ENCODE results near the gene DCUN1D3. TPM values are rescaled to one million over a fixed set of nuclear protein-coding genes. Genes with fewer than 3 reads are reported as not detected.

Gene DCUN1D3
- total RNA-seq, 1 donor, result 4.6 TPM

- no peak for DNase-seq (ENCODE audit: low read depth in 2 of 3, low spot score in 2 of 3)
These were observed 2.8 kb downstream of the DCUN1D3 start for GRCh38 chr16:20897253-20897897.

DNA sequence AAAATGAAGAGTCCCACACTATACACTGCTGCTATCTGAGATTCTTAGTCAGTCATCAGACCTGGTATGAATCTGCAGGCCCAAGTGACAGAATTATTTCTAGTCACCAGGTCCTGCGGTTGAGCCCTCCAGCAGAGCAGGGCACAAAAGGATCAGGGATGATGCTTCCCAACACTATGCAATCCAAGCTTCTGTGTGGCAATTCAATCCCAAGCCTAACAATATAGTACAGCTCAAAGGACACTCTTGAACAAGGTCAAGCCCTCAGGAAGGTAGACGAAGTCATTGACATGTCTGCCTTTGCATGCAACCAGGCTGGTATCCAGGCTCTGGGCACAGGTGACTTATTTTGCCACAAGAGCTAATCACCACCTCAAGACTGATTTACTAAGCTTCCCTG is 5.8 kb downstream of the DCUN1D3 start:
- no peak for DNase-seq (ENCODE audit: low read depth in 2 of 3, low spot score in 2 of 3)

GRCh38 chr16:20889625-20890275 is 10.4 kb downstream of the DCUN1D3 start:
- DNase-seq (ENCODE audit: low read depth in 2 of 3, low spot score in 2 of 3), result no peak

GRCh38 chr16:20887207-20887606 is 13.0 kb downstream of the DCUN1D3 start:
- DNase-seq (ENCODE audit: low read depth in 2 of 3, low spot score in 2 of 3), result no peak

GRCh38 chr16:20886320-20886719 is 13.8 kb downstream of the DCUN1D3 start:
- DNase-seq (ENCODE audit: low read depth in 2 of 3, low spot score in 2 of 3), result no peak

GRCh38 chr16:20884240-20884556 is 16.0 kb downstream of the DCUN1D3 start:
- no peak for DNase-seq (ENCODE audit: low read depth in 2 of 3, low spot score in 2 of 3)

DNA sequence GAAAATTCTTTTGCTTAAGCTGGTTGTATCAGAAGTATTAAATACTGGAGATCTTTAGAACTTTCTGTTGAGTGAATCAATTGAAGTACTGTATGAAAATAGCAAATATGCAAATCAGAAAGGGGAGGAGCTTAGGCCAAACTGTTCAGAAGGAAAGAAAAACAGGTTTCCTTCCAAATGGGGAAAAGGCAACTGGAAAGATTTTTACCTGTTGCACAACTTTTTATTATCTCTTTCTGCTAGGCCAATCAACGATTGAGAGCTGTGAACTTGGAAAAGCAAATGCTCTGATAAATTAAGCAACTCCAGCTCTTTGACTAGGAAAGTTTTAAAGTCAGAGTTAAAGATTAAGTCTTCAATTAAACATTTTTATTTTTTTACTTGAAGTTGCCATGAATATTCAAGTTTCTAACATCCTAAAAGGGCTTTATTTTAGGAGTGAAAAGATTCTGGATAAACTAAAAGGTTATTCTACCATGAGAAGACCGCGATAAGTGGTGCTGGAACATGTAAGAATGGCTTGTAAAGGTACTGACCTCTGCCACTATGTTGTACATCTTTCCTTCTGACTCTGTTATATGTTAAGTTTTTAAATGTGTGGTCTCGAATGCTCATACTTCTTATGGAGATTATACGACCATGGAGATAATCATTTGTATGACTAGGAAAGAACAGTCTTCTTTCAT is 16.5 kb downstream of the DCUN1D3 start:
- no peak for DNase-seq (ENCODE audit: low read depth in 2 of 3, low spot score in 2 of 3)

DNA sequence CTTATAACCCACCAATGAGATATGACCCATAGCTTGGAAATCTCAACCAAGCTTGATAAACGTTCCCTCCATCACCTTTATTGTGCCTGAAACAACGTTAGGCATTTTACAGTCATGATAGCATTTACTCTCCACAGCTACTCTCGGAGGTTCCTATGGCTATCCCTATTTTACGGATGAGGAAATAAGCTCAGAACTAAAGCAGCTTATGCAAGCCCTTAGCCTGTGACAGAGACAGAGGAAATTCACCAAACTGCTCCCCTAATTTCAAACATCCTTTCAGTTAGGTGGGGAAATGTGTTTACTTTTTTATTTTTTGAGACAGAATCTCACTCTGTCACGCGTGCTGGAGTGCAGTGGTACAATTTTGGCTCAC is 18.7 kb downstream of the DCUN1D3 start:
- no peak for DNase-seq (ENCODE audit: low read depth in 2 of 3, low spot score in 2 of 3)

DNA sequence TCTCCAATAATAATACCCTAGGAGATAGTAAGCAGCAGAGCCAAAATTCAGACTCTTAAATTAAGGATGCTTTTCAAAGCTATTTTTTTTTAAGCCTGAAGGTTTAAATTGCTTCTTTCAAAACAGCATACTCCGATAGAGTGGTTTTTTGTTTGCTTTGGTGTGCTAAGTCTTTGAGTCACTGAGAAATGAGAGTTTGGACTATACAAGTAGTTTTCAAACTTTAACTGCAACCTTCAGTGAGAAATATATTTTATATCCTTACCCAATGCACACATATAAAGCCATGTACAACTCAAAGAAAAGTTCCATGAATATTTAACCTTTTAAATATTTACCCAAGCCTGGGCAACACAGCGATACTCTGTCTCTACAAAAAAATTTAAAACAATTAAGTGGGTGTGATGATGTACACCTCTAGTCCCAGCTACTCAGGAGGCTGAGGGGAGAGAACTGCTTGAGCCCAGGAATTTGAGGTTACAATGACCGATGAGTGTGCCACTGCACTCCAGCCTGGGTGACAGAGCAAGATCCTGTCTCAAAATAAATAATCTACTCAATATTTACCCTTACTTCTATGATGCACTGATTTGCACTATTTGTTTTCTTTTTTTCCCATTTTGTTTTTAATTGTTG is 19.2 kb downstream of the DCUN1D3 start:
- no peak for DNase-seq (ENCODE audit: low read depth in 2 of 3, low spot score in 2 of 3)

GRCh38 chr16:20879175-20880040 is 20.8 kb downstream of the DCUN1D3 start:
- DNase-seq (ENCODE audit: low read depth in 2 of 3, low spot score in 2 of 3), result no peak

DNA sequence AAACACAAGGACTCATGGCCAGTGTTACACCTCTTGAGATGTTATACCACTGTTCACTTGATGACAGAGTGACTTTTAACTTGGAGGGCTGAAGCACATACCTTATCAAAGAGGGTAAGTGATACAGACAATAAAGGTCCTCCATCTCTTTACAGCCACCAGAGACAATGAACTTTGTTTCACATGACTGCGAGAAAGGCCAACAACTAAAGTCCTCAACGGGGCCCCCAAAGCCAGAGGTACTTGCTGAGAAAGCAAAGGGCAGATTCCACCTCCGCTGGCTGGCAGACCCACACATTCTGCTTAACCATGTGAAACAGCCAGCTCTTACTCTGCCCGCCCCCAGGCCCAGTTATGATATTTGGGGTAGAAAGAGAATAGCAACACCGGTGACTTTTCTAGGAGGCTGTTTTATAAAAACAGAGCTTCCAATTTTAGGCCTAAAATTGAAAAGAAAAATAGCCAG is 21.4 kb downstream of the DCUN1D3 start:
- no peak for DNase-seq (ENCODE audit: low read depth in 2 of 3, low spot score in 2 of 3)

- no peak for DNase-seq (ENCODE audit: low read depth in 2 of 3, low spot score in 2 of 3)
These were observed 24.9 kb downstream of the DCUN1D3 start for GRCh38 chr16:20875355-20875650.

GRCh38 chr16:20874088-20874581 is 26.0 kb downstream of the DCUN1D3 start:
- DNase-seq (ENCODE audit: low read depth in 2 of 3, low spot score in 2 of 3), result no peak

- DNase-seq (ENCODE audit: low read depth in 2 of 3, low spot score in 2 of 3), result no peak
These were observed 26.8 kb downstream of the DCUN1D3 start for GRCh38 chr16:20873331-20873730.

- no peak for DNase-seq (ENCODE audit: low read depth in 2 of 3, low spot score in 2 of 3)
These were observed 28.0 kb downstream of the DCUN1D3 start for GRCh38 chr16:20871941-20872815.

GRCh38 chr16:20871258-20871657 is 28.9 kb downstream of the DCUN1D3 start:
- no peak for DNase-seq (ENCODE audit: low read depth in 2 of 3, low spot score in 2 of 3)

DNA sequence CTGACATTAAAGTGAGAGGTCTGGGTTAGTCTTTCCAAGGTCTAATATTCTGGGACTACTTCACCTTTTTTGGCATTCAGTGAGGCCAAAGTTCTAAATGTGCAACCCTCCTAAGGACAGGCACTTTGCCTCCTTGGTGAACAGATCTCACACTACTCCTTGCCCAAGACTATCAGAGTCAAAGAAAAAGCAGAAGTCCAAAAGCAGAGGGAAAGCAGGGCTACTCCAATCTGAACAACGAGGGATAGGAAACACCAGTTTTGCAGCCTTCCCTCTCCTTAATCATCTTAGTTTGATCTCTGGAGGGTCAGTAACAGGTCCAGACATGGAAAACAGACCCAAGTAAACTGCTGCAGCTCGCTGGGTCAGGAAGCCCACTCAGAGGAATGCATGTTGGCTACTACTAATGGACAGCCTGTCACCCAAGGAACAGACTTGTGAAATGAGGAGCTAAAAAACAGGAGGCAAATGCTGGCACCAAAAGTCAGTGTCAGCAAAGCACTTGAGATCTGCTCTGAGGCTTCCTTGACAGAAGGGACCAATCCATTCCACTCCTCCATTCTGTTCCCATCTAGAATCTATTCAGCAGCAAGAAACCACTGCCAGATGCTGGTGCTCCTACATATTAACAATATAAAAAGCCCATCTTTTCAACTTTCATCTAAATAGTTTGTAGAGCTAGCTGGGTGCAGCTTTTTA is 29.9 kb downstream of the DCUN1D3 start:
- DNase-seq (ENCODE audit: low read depth in 2 of 3, low spot score in 2 of 3), result peak in 1 of 3 donors; percentile 24

DNA sequence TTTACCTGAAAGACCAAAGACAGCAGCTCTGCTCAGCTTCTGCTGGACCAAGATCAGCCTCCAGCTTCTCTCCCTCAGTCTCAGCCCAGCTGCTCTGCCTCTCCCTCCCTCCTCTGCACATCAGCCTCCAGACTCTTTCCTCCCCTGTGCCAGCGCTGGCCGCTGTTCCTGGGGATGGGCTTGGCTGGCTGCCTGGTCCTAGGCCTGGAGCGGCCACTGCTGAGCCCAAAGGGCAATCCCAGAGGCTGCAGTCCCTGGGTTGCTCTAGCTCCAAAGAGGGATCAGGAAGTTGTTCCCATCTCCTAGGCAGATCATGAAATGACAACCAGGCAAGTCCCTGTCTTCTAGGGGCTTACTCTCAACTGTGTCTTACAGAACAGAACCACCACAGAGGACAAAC is 31.3 kb downstream of the DCUN1D3 start:
- DNase-seq (ENCODE audit: low read depth in 2 of 3, low spot score in 2 of 3), result no peak

DNA sequence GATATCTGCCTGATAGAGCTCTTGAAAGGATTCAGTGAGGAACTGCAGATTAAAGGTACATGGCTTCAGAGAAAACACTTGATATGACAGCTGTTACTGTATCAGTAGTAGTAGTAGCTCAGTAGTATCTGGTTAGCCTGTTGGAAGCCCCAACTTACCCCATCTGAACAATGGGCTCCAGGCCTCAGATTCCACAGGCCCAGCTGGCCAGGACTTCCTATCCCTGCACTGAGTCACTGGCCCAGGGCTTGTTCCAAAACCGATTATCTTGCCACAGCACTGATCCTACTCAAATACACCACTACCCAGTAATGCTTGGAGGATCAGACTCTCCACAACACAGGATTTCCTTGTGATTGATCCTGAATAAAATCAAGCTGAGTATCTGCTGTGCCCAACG is 32.6 kb downstream of the DCUN1D3 start:
- no peak for DNase-seq (ENCODE audit: low read depth in 2 of 3, low spot score in 2 of 3)
